GM19463 (cell line): Measurements from ENCODE around the gene KCNK16.

Source experiments
- ATAC-seq: cut with Tn5 transposase; IDR thresholded peaks from one replicate; pipeline ENCODE4 v1.9.1; 2021; ENCODE audit warnings: mild to moderate bottlenecking, moderate library complexity; ENCODE audit not compliant: unreplicated experiment

KCNK16 gene

GRCh38 chr6:39342692-39343395, 20.3 kb upstream of the KCNK16 start:
- ATAC-seq = no peak

GRCh38 chr6:39341937-39342336, 19.4 kb upstream of the KCNK16 start:
- ATAC-seq = no peak

GRCh38 chr6:39341352-39341751, 18.9 kb upstream of the KCNK16 start:
- no peak for ATAC-seq

- ATAC-seq = no peak
Observed at GRCh38 chr6:39339868-39340550, 17.5 kb upstream of the KCNK16 start.

- ATAC-seq = no peak
Observed at GRCh38 chr6:39339096-39339867, 16.8 kb upstream of the KCNK16 start.

- ATAC-seq = no peak
Observed at GRCh38 chr6:39338397-39338796, 15.9 kb upstream of the KCNK16 start.

GRCh38 chr6:39335780-39336545, 13.5 kb upstream of the KCNK16 start:
- ATAC-seq = peak; percentile 57

GRCh38 chr6:39333644-39334438, 11.3 kb upstream of the KCNK16 start:
- no peak for ATAC-seq

- no peak for ATAC-seq
Observed at GRCh38 chr6:39330476-39330875, 8.0 kb upstream of the KCNK16 start.

- ATAC-seq = peak; percentile 78
Observed at GRCh38 chr6:39330057-39330456, 7.6 kb upstream of the KCNK16 start.

- ATAC-seq = no peak
Observed at GRCh38 chr6:39328066-39328465, 5.6 kb upstream of the KCNK16 start.

GRCh38 chr6:39327507-39327906, 5.0 kb upstream of the KCNK16 start:
- ATAC-seq = no peak

GRCh38 chr6:39321761-39322160, 741 bp downstream of the KCNK16 start:
- no peak for ATAC-seq

GRCh38 chr6:39320363-39320984, 2.0 kb downstream of the KCNK16 start:
- no peak for ATAC-seq

- no peak for ATAC-seq
Observed at GRCh38 chr6:39319621-39320362, 2.7 kb downstream of the KCNK16 start.

GRCh38 chr6:39317256-39317655, 5.2 kb downstream of the KCNK16 start:
- no peak for ATAC-seq

- no peak for ATAC-seq
Observed at GRCh38 chr6:39314273-39314795, 8.2 kb downstream of the KCNK16 start, which contains the start of gene KCNK17. Gene KCNK17 (minus strand): TSS chr6:39314419. CDS start chr6:39314320, 99 bp downstream.

- ATAC-seq = no peak
Observed at GRCh38 chr6:39313526-39314272, 8.8 kb downstream of the KCNK16 start.
